Measurements from ENCODE around the gene SUMO1. TPM values are rescaled to one million over a fixed set of nuclear protein-coding genes. Genes with fewer than 3 reads are reported as not detected.
"Not testable (repeated sequence)": the region's sequence is repeated elsewhere in the genome, so short reads cannot be mapped to it uniquely, and the experiment has no call there.

The SUMO1 gene
- 85.3 TPM for polyA plus RNA-seq (ENCODE audit: insufficient read length)

DNA sequence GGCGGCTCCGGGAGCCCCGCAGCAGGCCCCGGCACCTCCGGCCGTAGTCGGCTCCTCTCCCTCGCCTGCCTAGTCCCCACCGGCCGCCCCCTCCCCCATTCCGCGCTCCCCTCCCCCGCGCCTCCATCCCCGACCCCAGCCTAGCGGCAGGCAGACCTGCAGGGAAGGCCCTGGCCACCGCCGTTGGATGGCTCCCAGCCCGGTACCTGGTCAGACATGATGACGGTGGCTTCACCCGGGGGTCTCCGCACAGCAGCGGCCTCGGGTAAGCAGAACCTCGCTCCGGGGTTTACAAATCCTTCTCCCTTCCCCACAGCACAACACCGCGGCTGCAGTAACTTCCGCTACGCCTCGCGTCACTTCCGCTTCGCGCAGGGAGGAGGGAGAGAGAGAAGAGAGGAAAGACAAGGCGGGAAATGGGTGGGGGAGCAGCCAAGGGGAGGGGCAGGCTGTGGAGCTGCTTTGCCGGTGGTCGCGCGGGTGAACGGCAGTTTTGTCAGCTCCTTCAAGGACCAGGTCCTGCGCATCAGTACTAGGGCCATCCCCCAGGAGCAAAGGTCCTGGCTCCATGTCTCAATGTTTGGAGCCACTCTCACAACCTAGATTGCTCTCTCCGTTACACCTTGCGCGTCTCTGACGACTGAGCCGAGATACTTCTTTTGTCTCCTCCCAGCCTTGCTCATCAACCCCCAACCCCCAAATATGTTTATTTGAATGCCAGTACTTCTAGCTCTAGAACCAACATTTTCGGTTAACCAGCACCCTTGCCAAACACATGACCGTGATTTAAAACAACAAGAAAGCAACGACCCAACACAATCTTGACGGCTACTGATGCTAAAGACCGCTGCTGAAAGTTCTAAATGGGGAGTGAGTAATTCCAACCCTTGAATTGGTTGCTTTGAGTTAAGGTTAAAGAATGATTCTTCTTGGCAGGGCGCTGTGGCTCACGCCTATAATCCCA, at the start of gene SUMO1:
TSS of gene SUMO1 (minus strand) at position 364 of the 964 bp plus-strand sequence. CDS start at position 218, 146 bp downstream.
- DNase-seq (ENCODE audit: low read depth) = peak; percentile 90

DNA sequence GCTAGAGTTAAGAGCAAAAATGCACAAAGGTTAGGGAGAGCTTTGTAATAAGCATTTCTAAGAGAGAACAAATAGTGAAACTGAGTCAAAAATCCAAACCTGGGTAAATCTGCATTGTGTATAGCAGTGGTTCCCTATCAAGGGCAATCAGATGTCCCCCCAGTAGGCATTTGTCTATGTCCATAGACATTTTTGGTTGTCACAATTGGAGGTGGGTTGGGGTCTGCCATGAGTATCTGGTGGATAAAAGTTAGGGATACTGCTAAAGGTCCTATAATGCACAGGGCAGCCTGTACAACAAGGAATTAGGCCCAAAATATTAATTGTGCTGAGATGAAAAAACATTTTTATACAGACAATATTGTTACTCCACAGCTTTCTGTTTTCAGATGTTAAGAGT, 48.2 kb upstream of the SUMO1 start:
- no peak for DNase-seq (ENCODE audit: low read depth)

DNA sequence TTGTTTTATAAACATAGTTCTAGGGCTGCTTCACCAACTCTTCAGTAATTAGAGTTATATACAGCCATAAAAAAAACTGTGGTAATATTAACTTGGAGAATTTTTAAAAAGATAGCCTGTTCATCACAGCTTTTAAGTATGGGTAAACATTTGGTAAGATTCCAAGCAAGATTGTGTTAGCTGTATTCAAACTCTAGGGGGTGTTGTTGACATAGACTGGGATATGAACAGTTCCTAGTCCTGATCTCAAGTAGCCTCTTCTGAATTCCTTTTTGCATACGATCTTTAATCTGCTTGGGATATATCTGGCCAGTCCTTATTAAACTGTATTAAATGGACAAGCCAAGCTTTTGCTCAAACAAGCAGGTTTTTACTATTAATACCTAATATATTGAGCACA, 40.5 kb upstream of the SUMO1 start:
- peak; percentile 29 for DNase-seq (ENCODE audit: low read depth)

DNA sequence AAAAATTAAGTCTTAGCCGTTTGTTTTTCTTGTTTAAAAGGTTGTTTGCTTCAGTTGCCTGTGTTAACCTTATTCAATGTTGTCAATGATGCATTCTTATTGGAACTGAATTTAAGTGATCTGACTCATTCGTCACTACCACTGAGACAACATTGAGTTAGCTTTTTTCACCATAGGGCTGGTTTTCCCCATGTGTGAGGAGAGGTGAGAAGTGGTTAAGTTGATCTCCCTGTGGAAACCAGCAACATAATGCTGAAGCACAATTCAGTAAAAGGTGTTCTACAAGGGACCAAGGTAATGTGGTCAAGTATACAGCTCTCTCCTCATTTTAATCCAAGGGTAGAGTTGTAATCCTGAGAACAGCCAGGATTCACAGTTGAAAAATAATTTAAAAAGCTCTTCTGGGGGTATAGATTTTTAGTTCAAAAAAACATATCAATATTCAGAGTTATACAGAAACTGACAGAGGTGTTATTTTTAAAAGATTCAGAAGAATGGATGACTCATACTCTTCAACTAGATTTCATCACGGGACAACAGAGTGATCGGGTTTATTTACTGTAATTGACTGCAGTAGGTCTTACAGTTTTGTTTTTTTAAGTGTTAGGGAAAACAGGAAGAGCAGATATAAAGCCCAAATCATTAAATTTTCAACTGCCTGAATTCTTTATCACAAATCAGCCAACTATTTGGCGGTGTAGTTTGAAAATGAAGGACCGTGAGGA, 39.8 kb upstream of the SUMO1 start:
- DNase-seq (ENCODE audit: low read depth) = no peak

DNA sequence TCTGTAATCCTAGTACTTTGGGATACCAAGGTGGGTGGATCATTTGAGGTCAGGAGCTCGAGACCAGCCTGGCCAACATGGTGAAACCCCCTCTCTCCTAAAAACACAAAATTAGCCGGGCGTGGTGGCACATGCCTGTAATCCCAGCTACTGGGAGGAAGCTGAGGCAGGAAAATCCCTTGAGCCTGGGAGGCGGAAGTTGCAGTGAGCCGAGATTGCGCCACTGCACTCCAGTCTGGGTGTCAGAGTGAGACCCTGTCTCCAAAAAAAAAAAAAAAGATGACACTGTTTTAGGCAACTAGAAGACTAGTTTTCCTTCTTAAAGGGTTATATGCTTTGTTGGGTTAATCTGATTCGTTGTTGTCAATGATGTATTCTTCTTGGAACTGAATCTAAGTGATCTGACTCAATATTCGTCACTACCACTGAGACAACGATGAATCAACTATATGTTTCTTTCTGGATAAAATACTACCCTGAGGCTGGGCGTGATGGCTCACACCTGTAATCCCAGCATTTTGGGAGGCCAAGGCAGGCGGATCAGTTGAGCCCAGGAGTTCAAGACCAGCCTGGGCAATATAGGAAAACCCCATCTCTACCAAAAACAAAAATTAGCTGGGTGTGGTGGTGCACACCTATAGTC, 37.8 kb upstream of the SUMO1 start:
- DNase-seq (ENCODE audit: low read depth) = not testable (repeated sequence)

DNA sequence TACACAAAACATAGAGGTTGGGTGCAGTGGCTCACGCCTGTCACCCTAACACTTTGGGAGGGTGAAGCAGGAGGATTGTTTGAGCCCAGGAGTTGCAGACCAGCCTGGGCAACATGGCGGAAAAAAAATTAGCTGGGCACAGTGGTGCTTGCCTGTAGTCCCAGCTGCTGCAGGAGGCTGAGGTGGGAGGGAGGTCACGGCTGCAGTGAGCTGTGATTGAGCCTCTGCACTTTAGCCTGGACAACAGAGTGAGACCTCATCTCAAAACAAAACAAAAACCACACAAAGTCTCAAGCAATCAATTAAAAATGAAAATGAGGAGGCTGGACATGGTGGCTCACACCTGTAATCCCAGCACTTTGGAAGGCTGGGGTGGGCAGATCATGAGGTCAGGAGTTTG, 32.1 kb upstream of the SUMO1 start:
- no peak for DNase-seq (ENCODE audit: low read depth)

DNA sequence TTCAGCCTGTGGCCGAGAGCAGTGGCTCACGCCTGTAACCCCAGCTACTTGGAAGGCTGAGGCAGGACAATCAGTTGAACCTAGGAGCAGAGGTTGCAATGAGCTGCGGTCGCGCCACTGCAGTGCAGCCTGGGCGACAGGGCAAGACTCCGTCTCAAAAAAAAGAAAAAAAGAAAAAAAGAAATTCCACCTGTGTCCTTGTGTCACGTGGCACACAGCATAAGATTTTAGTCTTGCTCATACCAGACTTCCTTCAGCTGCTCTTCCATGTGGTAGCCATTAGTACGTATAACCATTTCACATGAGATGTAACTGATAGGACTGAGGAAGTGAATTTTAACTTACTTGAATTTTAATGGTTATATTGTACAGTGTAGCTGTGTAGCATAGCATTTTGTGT, 31.2 kb upstream of the SUMO1 start:
- no peak for DNase-seq (ENCODE audit: low read depth)

DNA sequence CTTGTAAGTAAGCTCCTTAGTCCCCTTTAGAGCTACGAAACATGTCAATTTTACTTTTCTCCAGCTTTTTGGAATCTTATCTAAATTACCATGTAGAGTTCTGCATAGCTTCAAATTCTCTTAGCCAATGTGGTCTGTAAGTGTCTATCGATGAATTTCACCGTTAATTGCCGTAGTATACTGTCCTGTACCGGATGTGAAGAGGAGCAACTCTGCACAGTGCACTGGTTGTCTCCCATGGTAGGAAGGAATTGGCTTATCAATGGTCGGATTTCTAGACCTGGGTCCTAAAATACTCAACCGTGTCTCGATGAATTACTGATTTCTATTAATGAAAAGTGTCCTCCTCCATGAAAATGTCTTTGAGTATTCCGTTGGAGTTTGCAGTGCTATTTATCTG, 29.1 kb upstream of the SUMO1 start:
- no peak for DNase-seq (ENCODE audit: low read depth)

DNA sequence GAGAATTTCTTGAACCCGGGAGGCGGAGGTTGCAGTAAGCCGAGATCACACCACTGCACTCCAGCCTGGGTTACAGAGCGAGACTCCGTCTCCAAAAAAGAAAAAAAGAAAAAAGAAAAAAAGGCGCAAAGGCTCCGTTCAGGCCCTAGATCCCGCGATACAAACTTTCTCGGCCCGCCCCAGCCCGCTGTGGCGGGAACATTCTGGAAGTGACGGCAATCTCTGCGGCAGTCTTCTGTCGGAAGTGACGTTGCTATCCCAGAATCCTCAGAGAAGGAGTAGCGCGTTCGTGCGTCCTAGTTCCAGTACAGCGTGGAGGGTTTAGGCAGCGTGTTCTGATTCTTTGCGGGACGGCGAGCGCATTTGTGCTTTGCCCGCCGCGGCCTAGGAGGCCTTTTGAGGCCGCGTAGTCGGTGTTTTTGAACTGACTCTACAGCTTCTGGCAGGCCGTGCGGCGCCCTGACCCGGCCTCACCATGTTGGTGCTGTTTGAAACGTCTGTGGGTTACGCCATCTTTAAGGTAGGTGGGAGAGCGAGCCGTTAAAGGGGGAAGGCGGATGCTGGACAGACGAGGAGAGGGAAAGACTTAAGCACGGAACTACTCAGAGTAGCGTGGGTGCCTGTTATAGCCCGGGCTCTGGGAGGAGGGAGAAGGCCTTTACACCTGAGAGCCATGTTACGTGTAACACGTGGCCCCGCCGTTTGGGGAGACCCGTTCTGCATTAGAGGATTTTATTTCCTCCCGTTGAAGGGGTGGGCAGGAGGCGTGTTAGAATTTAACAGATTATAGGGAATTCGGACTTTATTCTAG, 27.3 kb upstream of the SUMO1 start, which contains the start of gene NOP58:
TSS of gene NOP58 (plus strand) at position 297 of the 811 bp plus-strand sequence. CDS start at position 476, 179 bp downstream.
- DNase-seq (ENCODE audit: low read depth) = peak; percentile 98

DNA sequence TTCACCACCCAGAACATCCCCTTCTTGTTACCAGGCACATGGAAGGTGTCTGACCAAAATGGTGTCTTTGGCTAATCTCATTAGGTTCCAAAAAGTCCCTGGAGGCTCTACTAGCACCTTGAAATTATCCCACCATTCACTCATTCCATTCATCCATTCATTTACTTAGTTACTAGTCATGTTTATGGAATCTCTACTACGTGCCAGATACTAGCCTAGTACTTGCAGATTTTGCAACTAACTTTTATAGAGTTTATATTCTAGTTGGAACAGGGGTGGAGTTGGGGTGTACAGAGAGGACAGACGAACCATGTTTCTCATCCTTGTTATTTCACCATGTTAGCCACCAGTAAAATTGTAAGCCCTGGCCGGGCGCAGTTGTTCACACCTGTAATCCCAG, 23.1 kb upstream of the SUMO1 start:
- DNase-seq (ENCODE audit: low read depth) = no peak

DNA sequence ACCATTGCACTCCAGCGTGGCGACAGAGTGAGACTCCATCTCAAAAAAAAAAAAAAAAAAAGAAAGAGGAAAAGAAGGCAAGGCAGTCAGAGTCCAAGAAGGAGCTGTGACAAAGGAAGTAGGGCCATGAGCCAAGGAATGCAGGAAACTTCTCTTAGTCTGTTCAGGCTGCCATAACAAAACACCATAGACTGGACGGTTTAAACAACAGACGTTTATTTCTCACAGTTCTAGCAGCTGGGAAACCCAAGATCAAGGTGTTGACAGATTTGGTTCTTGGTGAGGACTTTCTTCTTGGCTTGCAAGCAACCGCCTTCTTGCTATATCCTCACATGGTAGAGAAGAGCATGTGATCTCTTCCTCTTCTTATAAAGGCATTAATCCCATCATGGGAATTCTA, 13.1 kb upstream of the SUMO1 start:
- DNase-seq (ENCODE audit: low read depth) = no peak

DNA sequence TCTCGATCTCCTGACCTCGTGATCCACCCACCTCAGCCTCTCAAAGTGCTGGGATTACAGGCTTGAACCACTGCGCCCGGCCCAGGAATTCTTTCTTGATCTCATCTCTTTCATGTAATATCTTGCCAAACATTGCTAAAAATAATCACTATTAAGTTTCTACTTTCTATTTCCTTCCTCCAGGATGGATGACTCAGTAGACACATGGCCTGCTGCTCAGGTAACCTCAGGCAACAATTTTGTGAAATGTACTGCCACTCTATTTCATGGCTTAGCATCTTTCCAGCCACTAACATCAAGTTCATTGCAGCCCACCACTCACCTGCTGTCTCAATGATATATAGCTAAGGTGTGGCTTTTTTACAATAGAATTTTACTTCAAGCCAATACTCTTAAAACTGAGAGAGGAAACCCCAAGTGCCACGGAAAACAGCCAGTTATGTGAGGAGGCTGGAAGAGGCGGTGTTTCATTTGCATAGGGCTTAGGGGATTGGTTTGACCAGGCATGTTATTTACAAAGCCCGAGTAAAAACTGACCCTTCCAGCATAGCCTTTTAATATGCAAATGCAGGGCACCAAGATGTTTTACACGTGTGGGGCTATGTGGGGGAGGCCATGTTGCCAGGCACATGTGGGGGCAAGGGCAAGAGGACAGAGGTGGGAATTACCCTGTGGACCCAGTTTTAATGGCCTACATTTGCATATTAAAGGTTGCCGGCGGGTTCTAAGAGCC, 11.3 kb upstream of the SUMO1 start:
- DNase-seq (ENCODE audit: low read depth) = no peak

DNA sequence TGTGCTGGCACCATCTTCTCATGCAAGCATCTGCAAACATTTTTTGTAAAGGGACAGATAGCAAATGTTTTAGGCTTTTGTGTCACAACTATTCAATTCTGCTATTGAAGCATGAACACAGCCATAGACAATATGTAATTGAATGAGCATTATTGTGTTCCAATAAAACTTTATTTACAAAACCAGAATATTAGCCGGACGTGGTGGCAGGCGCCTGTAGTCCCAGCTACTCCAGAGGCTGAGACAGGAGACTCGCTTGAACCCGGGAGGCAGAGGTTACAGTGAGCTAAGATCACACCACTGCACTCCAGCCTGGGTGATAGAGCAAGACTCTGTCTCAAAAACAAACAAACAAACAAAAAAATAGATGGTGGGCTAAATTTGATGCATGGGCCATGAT, 9.3 kb upstream of the SUMO1 start:
- DNase-seq (ENCODE audit: low read depth) = not testable (repeated sequence)

DNA sequence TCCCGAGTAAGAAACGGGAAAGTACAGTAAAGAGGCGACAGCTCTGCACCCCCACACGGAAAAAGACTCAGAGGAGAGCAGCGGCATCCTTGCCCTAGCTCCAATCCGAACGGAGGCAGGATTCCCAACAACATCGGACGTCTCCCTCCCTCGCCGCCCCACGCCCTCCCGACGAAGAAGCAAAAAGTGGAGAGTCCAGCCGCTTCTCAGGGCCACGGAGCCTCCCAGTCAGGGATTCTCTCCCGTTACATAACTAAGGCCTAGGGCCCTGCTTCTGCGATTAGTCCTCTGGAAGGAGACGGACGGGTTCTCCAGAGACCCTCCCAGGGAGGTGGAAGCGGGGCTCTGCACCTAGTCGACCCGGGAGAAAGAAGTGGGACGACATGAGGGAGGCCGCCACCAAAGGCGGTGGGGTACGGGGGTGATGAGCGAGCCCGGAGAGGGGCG, 587 bp downstream of the SUMO1 start:
- no peak for DNase-seq (ENCODE audit: low read depth)

DNA sequence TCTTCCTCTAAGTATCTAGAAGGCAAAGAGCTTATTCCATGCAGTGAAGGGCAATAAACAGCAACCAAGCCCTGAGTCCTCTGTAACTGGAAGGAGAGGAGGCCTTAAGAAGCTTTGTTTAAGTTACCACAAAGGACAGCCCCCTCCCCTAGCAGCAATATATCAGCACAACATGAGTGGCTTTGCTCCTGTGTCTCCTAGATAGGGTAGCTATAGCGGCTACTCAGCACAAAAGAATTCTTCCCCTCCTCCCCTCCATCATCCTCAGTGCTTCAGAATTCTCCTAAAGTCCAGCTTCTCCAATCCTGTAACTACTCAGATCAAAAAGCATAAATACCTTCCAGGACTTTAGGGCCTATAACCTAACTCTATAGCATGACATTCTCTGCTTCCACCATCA, 16.5 kb downstream of the SUMO1 start:
- DNase-seq (ENCODE audit: low read depth) = no peak

DNA sequence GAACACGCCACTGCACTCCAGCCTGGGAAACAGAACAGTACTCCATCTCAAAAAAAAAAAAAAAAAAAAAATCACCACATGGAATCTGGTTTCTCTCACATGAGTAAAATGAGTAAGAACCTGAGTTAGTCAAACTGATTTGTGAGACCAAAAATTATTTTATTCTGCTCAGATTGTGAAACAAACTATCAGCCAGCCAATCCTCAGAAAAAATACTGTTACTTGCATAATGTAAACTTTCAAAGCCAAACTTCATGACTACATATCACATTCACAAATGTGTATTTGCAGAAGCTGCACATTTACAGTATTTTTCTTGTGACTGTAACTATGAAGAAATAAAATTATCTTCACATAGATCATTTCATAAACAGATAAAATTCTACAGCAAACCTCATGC, 23.2 kb downstream of the SUMO1 start:
- DNase-seq (ENCODE audit: low read depth) = no peak

DNA sequence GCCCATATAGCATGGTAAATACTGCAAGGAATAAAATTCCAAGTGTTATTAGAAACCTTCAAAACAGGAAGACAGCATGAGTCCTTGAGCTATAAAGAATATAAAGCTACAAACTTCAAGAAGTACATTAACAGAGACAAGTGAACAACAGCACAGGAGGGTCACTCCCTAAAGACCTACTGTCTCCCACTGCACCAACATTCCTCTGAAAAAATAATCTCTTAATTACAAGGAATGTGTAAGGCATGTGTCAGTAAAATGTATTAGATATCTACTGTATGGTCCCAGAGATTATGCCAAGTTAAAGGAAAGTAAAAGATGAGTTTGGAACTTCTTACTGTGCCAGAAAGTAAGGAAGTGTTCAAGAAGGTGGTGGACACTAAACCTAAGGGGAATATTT, 29.9 kb downstream of the SUMO1 start:
- DNase-seq (ENCODE audit: low read depth) = no peak

DNA sequence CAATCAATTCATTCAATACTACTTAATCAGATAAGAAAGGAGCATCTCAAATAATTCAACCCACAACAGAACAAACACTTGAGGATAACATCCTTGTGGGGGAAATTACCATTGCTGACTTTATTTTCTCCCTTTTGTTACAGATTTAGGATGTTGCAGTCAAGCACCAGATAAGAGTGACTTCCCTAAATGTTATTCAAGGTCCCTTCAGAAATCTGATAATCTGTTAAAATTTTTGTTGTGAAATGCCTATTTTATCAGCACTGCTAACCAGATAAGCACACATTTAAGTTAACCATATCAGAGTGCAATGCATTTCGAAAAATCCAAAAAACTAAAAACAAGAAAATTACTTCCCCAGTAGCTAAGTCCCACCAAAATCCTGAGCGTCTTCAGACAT, 33.5 kb downstream of the SUMO1 start:
- DNase-seq (ENCODE audit: low read depth) = no peak

DNA sequence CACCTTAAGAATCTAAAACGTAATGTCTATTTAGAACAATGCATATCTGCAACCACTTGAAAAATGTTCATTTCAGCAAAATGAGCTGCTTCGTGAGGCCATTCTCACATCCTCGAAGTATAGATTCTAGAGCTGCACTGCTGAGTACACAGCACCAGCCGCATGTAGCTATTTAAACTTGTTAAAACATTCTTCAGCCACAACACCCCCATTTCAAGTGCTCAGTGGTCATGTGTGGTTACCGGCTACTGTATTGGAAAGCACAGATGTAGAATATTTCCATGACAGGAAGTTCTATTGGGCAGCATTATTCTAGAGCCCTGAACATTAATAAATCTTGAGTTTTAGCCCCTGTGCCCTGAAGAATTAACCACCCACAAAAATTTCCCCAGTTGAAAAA, 35.0 kb downstream of the SUMO1 start:
- DNase-seq (ENCODE audit: low read depth) = no peak
